ENCODE data around the gene ZNF575. TPM values are rescaled to one million over a fixed set of nuclear protein-coding genes. Genes with fewer than 3 reads are reported as not detected.

Gene ZNF575
- total and polyA plus RNA-seq, 9 donors = 1.2 to 5.9 (median 2.8) TPM

DNA sequence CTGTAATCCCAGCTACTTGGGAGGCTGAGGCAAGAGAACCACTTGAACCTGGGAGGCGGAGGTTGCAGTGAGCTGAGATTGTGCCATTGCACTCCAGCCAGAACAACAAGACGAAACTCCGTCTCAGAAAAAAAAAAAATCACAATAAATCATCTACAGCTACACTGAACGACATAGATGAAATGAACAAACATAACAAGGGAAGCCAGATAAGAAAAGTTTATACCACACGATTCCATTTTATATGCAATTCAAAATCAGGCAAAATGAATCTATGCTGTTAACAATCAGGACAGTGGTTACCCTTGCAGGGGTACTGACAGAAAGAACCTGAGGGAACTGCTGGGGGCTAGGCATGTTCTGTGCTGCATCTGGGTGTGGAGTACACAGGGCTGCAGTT is 36.7 kb downstream of the ZNF575 start:
- Histone ChIP-seq H3K4me3 (no peak overlapping the region), H3K4me1 (ENCODE audit: insufficient read depth) (peaks cover 3% of the 10 kb centered on the region), H3K36me3 (no peaks in the 10 kb centered on the region), H3K27ac (no peak overlapping the region), H3K9me3 (no peaks in the 10 kb centered on the region), H3K27me3 (no peaks in the 10 kb centered on the region)
- DNase-seq = no peak
- TF ChIP-seq EP300 (IDR thresholded peaks at IDR 0.05) = no peak
- no peak for TF ChIP-seq POLR2A (IDR thresholded peaks at IDR 0.05)
- TF ChIP-seq, protein P1, sequence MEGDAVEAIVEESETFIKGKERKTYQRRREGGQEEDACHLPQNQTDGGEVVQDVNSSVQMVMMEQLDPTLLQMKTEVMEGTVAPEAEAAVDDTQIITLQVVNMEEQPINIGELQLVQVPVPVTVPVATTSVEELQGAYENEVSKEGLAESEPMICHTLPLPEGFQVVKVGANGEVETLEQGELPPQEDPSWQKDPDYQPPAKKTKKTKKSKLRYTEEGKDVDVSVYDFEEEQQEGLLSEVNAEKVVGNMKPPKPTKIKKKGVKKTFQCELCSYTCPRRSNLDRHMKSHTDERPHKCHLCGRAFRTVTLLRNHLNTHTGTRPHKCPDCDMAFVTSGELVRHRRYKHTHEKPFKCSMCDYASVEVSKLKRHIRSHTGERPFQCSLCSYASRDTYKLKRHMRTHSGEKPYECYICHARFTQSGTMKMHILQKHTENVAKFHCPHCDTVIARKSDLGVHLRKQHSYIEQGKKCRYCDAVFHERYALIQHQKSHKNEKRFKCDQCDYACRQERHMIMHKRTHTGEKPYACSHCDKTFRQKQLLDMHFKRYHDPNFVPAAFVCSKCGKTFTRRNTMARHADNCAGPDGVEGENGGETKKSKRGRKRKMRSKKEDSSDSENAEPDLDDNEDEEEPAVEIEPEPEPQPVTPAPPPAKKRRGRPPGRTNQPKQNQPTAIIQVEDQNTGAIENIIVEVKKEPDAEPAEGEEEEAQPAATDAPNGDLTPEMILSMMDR (IDR thresholded peaks at IDR 0.05) = no peak
- 73 to 83% (median 77%) methylated on average over 5 of the region's 5 CpGs for WGBS, 3 donors
- intact Hi-C loops (cut with DNase I) = no loop called here

DNA sequence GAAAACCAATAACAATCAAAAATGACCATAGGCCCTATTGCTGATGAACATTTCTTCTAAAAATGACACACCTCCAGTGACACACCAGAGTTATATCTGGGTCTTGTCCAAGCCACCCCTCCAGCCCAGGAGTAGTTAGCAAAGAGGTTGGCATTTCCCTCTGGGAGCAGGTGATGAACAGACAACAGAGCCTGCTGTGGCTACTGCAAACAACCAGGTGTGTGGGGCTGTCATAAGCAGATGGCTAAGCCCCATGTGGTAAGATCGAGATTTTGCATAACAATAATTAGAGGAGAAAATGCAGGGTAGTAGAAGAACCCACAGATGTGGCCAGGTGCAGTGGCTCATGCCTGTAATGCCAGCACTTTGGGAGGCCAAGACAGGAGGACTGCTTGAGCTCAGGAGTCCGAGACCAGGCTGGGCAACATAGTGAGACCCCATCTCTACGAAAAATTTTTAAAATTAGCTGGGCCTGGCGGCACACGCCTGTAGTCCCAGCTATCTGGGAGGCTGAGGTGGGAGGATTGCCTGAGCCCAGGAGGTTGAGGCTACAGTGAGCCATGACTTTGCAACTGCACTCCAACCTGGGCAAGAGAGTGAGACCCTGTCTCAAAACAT is 37.3 kb downstream of the ZNF575 start:
- Histone ChIP-seq H3K4me3 (no peak overlapping the region), H3K4me1 (ENCODE audit: insufficient read depth) (peaks cover 4% of the 10 kb centered on the region)
- intact Hi-C loops (cut with DNase I) = no loop called here

DNA sequence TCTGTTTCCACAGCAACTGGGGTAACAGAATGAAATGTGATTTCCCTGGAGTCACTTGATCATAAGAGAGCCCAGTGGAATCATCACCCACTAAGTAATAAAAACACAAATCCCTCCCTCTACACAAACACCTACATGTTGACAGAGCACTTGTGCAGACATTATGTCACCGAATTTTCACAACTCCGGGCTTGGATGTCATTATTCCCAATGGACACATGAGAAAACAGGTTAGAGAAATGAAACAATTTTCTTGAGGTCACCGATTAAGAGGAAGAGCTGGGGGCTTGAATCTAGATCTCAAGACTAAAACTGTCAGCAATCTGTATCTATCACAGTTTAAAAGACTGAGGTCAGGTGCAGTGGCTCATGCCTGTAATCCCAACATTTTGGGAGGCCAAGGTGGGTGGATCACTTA is 39.2 kb downstream of the ZNF575 start:
- Histone ChIP-seq H3K4me1 (ENCODE audit: insufficient read depth) (peaks cover 9% of the 10 kb centered on the region), H3K9me3 (no peaks in the 10 kb centered on the region), H3K27ac (no peak overlapping the region), H3K27me3 (no peaks in the 10 kb centered on the region), H3K36me3 (no peaks in the 10 kb centered on the region), H3K4me3 (no peak overlapping the region)
- 88 to 91% (median 90%) methylated on average over 3 of the region's 3 CpGs for WGBS, 3 donors
- intact Hi-C loops (cut with DNase I) = no loop called here
- no peak for DNase-seq
- no peak for TF ChIP-seq EP300 (IDR thresholded peaks at IDR 0.05)
- TF ChIP-seq, protein P1 (IDR thresholded peaks at IDR 0.05) = no peak
- no peak for TF ChIP-seq POLR2A (IDR thresholded peaks at IDR 0.05)

More for the DNA sequence above, 37.3 kb downstream of the ZNF575 start:
- Histone ChIP-seq H3K27me3 (no peaks in the 10 kb centered on the region), H3K36me3 (no peaks in the 10 kb centered on the region), H3K9me3 (no peaks in the 10 kb centered on the region), H3K27ac (no peak overlapping the region)
- no peak for TF ChIP-seq POLR2A (IDR thresholded peaks at IDR 0.05)
- TF ChIP-seq, protein P1 (IDR thresholded peaks at IDR 0.05) = no peak
- no peak for TF ChIP-seq EP300 (IDR thresholded peaks at IDR 0.05)
- no peak for DNase-seq
- 71 to 85% (median 82%) methylated on average over 5 of the region's 5 CpGs for WGBS, 3 donors

DNA sequence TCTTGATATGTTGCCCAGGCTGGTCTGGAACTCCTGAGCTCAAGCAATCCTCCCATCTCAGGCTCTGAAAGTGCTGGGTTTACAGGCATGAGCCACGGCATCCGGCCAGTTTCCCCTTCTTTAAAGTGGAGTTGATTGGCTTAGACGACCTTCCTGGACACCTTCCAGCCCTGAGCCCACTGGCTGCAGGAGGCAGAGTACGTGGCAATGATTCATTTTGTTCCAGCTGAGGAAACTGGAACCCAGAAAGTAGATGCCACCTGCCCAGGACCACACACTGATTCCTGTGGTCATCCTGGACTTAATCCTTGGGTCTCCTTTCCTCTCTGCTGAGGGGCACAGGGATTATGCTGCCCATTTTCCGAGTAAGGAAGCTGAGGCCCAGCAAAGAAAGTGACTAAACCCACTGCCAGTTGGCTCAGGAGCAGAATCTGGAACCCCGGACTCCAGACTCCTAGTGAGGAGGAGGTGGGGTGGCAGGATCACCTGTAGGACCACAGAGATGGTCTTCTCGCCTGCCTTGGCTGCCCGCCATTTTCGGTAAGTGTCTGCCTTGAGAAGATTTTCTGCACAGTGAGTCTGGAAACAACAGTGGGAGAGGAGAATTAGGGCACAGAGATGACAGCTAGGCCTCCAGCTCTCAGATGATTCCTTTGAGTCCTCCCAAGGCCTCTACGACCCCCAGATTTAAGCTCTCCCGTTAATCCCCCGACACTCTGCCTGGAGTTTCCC is 41.6 kb downstream of the ZNF575 start:
- Histone ChIP-seq H3K27me3 (no peaks in the 10 kb centered on the region), H3K9me3 (no peaks in the 10 kb centered on the region), H3K4me3 (peak overlapping the region; percentile 91), H3K4me1 (ENCODE audit: insufficient read depth) (peaks cover 9% of the 10 kb centered on the region), H3K27ac (peak overlapping the region; percentile 39 to 65), H3K36me3 (no peaks in the 10 kb centered on the region)
- DNase-seq = peak; percentile 18 to 57 (median 47)
- TF ChIP-seq POLR2A (IDR thresholded peaks at IDR 0.05) (no peak), EP300 (IDR thresholded peaks at IDR 0.05) (no peak)
- TF ChIP-seq, protein P1 (IDR thresholded peaks at IDR 0.05) = no peak
- intact Hi-C loops (cut with DNase I) = no loop called here
- 23 to 26% (median 25%) methylated on average over 12 of the region's 12 CpGs for WGBS, 3 donors
